Measurements from ENCODE around the gene PLA2G4F.

PLA2G4F gene

GRCh38 chr15:42106288-42106687, 50.1 kb downstream of the PLA2G4F start:
- Histone ChIP-seq H3K4me3 (replicated peaks; ENCODE audit: insufficient read depth, low read length) (no peak overlapping the region), H3K27me3 (ENCODE audit: insufficient read depth, poor library complexity, severe bottlenecking) (no peaks in the 10 kb centered on the region), H3K27ac (replicated peaks) (no peak overlapping the region)
- no peak for DNase-seq (ENCODE audit: low read depth in 1 of 2, low spot score in 1 of 2)
- TF ChIP-seq POLR2AphosphoS5 (IDR thresholded peaks at IDR 0.05; ENCODE audit: low read depth): no peak
- TF ChIP-seq CTCF (IDR thresholded peaks at IDR 0.05; ENCODE audit: insufficient read depth, low read length): no peak
- TF ChIP-seq SPI1 (IDR thresholded peaks at IDR 0.05; ENCODE audit: borderline replicate concordance, low read depth): no peak
- no peak for TF ChIP-seq GABPA (IDR thresholded peaks at IDR 0.05; ENCODE audit: low read depth)
- no peak for TF ChIP-seq REST (IDR thresholded peaks at IDR 0.05; ENCODE audit: insufficient replicate concordance, low read depth)

- no peak for DNase-seq (ENCODE audit: low read depth in 1 of 2, low spot score in 1 of 2)
These were observed 52.1 kb downstream of the PLA2G4F start for GRCh38 chr15:42104095-42104891.

More at GRCh38 chr15:42104095-42104891, 52.1 kb downstream of the PLA2G4F start:
- H3K4me3 ChIP-seq (replicated peaks; ENCODE audit: insufficient read depth, low read length): no peak overlapping the region
- TF ChIP-seq SPI1 (IDR thresholded peaks at IDR 0.05; ENCODE audit: borderline replicate concordance, low read depth): no peak
- TF ChIP-seq POLR2AphosphoS5 (IDR thresholded peaks at IDR 0.05; ENCODE audit: low read depth): no peak
- TF ChIP-seq GABPA (IDR thresholded peaks at IDR 0.05; ENCODE audit: low read depth): no peak
- no peak for TF ChIP-seq REST (IDR thresholded peaks at IDR 0.05; ENCODE audit: insufficient replicate concordance, low read depth)
- no peak for TF ChIP-seq CTCF (IDR thresholded peaks at IDR 0.05; ENCODE audit: insufficient read depth, low read length)
- no peak overlapping the region for H3K27ac ChIP-seq (replicated peaks)
- H3K27me3 ChIP-seq (ENCODE audit: insufficient read depth, poor library complexity, severe bottlenecking): no peaks in the 10 kb centered on the region

All from HL-60 (cell line).